GM12878 (cell line): ENCODE data around the gene GLT6D1.
"Not testable (repeated sequence)": the region's sequence is repeated elsewhere in the genome, so short reads cannot be mapped to it uniquely, and the experiment has no call there.

Source experiments
- CREB1 ChIP-seq: IDR thresholded peaks from 2 replicates; pipeline ENCODE4 v1.6.1; 2012; ENCODE audit warnings: low read depth, mild to moderate bottlenecking, inconsistent platforms
- CTCF ChIP-seq, 3 experiments: IDR thresholded peaks in 2 of 3; conservative IDR thresholded peaks in 1 of 3; 2 replicates each; pipeline ENCODE4 v1.5.1; 2011; ENCODE audit warnings: low read depth in 3 of 3, low read length in 3 of 3, mild to moderate bottlenecking in 3 of 3, control low read depth in 2 of 3, moderate library complexity in 2 of 3, inconsistent platforms in 1 of 3, mixed read lengths in 1 of 3; ENCODE audit not compliant: control insufficient read depth in 2 of 3, insufficient read depth in 1 of 3; ENCODE audit errors: extremely low read depth in 1 of 3
- ESRRA ChIP-seq: IDR thresholded peaks from 2 replicates; pipeline ENCODE4 v1.6.1; 2012; ENCODE audit warnings: mild to moderate bottlenecking, low read length, improper control_type of control experiment
- POLR2A ChIP-seq: IDR thresholded peaks from 2 replicates; pipeline ENCODE4 v1.6.1; 2011; ENCODE audit warnings: low read depth, mild to moderate bottlenecking, low read length
- PRDM15 ChIP-seq: fragments of 450-650 bp; formaldehyde crosslinking; IDR thresholded peaks from 2 replicates; pipeline ENCODE4 v1.4.0; 2020; ENCODE audit warnings: mild to moderate bottlenecking, moderate library complexity
- RAD21 ChIP-seq: IDR thresholded peaks from 2 replicates; pipeline ENCODE4 v1.6.1; 2011; ENCODE audit warnings: mild to moderate bottlenecking, low read depth, low read length, moderate library complexity; ENCODE audit not compliant: insufficient read depth
- RBBP5 ChIP-seq: fragments of 200-600 bp; sonication (generic); conservative IDR thresholded peaks from 2 replicates; pipeline ENCODE4 v1.6.1; 2016
- SPI1 ChIP-seq: IDR thresholded peaks from 2 replicates; pipeline ENCODE4 v1.6.1; 2011; ENCODE audit warnings: low read depth, mild to moderate bottlenecking, low read length, moderate library complexity, borderline replicate concordance; ENCODE audit not compliant: insufficient read depth
- SRF ChIP-seq, 2 experiments: IDR thresholded peaks; 2 replicates each; pipeline ENCODE4 v1.6.1; 2011; ENCODE audit warnings: low read depth in 2 of 2, low read length in 2 of 2, mild to moderate bottlenecking in 1 of 2, moderate library complexity in 1 of 2
- TAF1 ChIP-seq: IDR thresholded peaks from 2 replicates; pipeline ENCODE4 v1.6.1; 2011; ENCODE audit warnings: mild to moderate bottlenecking, low read depth, low read length, borderline replicate concordance
- ZNF274 ChIP-seq: IDR thresholded peaks from one replicate; pipeline ENCODE4 v1.8.0; 2011; ENCODE audit not compliant: insufficient read length, insufficient read depth
- ZNF592 ChIP-seq: fragments of 450-650 bp; IDR thresholded peaks from 2 replicates; pipeline ENCODE4 v1.6.1; 2017; ENCODE audit warnings: mild to moderate bottlenecking, moderate library complexity

GRCh38 chr9:135669018-135669417, 29.7 kb upstream of the GLT6D1 start:
- TF ChIP-seq CTCF (IDR thresholded peaks at IDR 0.05 in 2 of 3, conservative IDR thresholded peaks at IDR 0.05 in 1 of 3; ENCODE audit: control insufficient read depth in 2 of 3, extremely low read depth in 1 of 3, insufficient read depth in 1 of 3, low read depth in 3 of 3, low read length in 3 of 3); RAD21; ZNF592; PRDM15 (CRISPR knock-in tag); SRF (IDR thresholded peaks at IDR 0.05; ENCODE audit: low read depth in 2 of 2, low read length in 2 of 2); SPI1; RBBP5; TAF1; ESRRA; CREB1; ZNF274; POLR2A: not testable (repeated sequence)
